Gastroesophageal sphincter (tissue), 4 donors: ENCODE results near the gene RPS24. TPM values are rescaled to one million over a fixed set of nuclear protein-coding genes. Genes with fewer than 3 reads are reported as not detected.

ENCODE experiments used
- ATAC-seq: fragments of 150-250 bp; one replicate; pipeline ENCODE4 v1.9.1; 2016; ENCODE audit warnings: mild to moderate bottlenecking, moderate library complexity
- H3K27ac ChIP-seq, 4 donors: fragments of 200-600 bp; sonication (generic) in 3 of 4; 1 replicate in 3 of 4; 2 replicates in 1 of 4; pipeline ENCODE4 v1.5.1; 2016 to 2019
- H3K27me3 ChIP-seq: fragments of 200-600 bp; sonication (generic); one replicate; pipeline ENCODE4 v1.5.1; 2019
- H3K36me3 ChIP-seq, 2 donors: fragments of 200-600 bp; sonication (generic); one replicate each; pipeline ENCODE4 v1.5.1; 2019; ENCODE audit warnings: control low read depth in 1 of 2
- H3K4me1 ChIP-seq, 3 donors: fragments of 200-600 bp; sonication (generic); 1 replicate in 2 of 3; 2 replicates in 1 of 3; pipeline ENCODE4 v1.5.1; 2016 to 2019; ENCODE audit warnings: control low read depth in 2 of 3
- H3K4me3 ChIP-seq, 2 donors: fragments of 200-600 bp; sonication (generic); one replicate each; pipeline ENCODE4 v1.5.1; 2019; ENCODE audit warnings: mild to moderate bottlenecking in 1 of 2, moderate library complexity in 1 of 2
- H3K9me3 ChIP-seq, 3 donors: fragments of 200-600 bp; sonication (generic); one replicate each; pipeline ENCODE4 v1.5.1; 2017 to 2019; ENCODE audit warnings: control low read depth in 2 of 3
- CTCF ChIP-seq, 4 experiments: fragments of 200-600 bp in 2 of 4; fragments of 450-650 bp in 2 of 4; sonication (generic) in 1 of 4; IDR thresholded peaks; one replicate each; pipeline ENCODE4 v1.5.1; 2017 to 2019; ENCODE audit warnings: antibody characterized with exemption in 4 of 4, mild to moderate bottlenecking in 2 of 4, moderate library complexity in 2 of 4
- EP300 ChIP-seq: sonication (generic); formaldehyde crosslinking; IDR thresholded peaks from one replicate; pipeline ENCODE4 v1.6.1; 2017; ENCODE audit warnings: antibody characterized with exemption, mild to moderate bottlenecking
- POLR2A ChIP-seq, 2 donors: fragments of 450-650 bp; IDR thresholded peaks; one replicate each; pipeline ENCODE4 v1.6.1; 2017; ENCODE audit warnings: antibody characterized with exemption in 2 of 2, mild to moderate bottlenecking in 2 of 2, moderate library complexity in 1 of 2
- POLR2AphosphoS5 ChIP-seq: sonication (generic); formaldehyde crosslinking; IDR thresholded peaks from one replicate; pipeline ENCODE4 v1.6.1; 2017; ENCODE audit warnings: antibody characterized with exemption
- WGBS, 2 donors: methylation state at CpG; one replicate each; pipeline ENCODE4 v1.1.5; 2018; ENCODE audit warnings: low coverage in 1 of 2; 5-methylcytosine and 5-hydroxymethylcytosine counted together
- total RNA-seq, 4 donors: library from RNA; depleted of rRNA; stranded (reverse); fragments of >200 nt; gene quantifications; one replicate each; pipeline ENCODE4 v1.1.0, GENCODE V29; 2016

Gene RPS24
- total RNA-seq, 4 donors from 2014 or later = 1,244 to 3,223 (median 2,309) TPM

DNA sequence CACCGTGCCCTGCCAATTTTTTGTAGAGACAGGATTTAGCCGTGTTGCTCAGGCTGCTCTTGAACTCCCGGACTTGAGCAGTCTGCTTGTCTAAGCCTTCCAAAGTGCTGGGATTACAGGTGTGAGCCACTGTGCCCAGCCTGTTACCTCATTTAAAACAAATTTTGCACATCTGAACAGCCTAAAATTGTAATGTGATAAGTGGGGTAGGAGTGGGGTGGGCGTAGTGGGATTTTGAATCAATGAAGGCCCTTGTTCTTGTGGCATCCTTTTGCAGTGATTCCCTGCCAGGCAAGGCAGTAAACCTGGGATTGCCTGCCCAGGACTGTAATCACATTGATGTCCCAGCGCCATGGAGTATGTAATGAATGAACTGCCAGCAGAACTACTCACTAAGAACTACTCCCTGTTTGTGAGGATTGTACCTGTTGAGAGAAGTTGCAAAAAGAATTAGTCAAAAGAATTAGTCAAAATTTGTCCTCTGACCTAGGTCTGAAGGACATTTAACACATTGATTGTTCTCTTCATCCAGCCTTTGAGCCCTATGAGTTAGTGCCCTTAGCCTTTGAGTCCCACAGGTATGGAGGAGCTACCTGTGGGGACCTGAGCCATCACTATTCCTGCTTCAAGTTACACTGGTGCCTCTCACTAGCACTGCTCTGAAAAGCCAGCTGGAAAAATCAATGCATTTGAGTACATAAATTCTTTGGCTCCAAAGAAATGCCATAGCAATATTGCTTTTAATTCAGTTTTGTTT, 5.3 kb downstream of the RPS24 start:
- Histone ChIP-seq H3K4me3 (no peak overlapping the region), H3K27me3 (no peaks in the 10 kb centered on the region), H3K36me3 (peaks cover 0 to 85% of the 10 kb centered on the region in 2 donors), H3K4me1 (peaks cover 4 to 63% (median 7%) of the 10 kb centered on the region in 3 donors), H3K9me3 (no peaks in the 10 kb centered on the region), H3K27ac (no peak overlapping the region)
- no peak for ATAC-seq
- WGBS, 2 donors = 64 to 100% methylated on average over 1 to 4 of the region's 5 CpGs
- TF ChIP-seq POLR2A (IDR thresholded peaks at IDR 0.05) (no peak), CTCF (IDR thresholded peaks at IDR 0.05) (no peak), POLR2AphosphoS5 (no peak), EP300 (no peak)

DNA sequence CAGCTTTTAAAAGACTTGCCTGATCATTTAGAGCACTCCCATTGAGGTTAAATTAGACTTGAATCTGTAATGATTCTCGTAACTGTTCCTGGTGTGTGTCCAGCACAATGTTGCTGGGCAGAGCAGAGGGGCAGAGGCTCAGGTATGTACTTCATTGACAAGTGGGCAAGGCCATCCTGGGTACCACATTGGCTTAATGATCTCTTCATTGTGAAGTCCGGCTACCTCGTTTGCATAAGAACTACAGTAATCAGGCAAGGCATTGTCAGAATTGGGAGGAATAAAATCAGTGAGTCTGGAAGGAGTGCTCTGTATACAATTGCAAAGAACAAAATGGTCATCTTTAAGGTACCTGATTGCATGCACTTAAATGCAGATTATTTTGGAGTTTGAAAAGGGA, 6.1 kb downstream of the RPS24 start:
- WGBS, 2 donors = 71% methylated on average over 1 of the region's 3 CpGs; no CpG with 5 or more reads in 1 of the 2 donors
- ATAC-seq = no peak
- Histone ChIP-seq H3K9me3 (no peaks in the 10 kb centered on the region), H3K36me3 (peaks cover 0 to 85% of the 10 kb centered on the region in 2 donors), H3K4me3 (no peak overlapping the region), H3K27ac (no peak overlapping the region), H3K27me3 (no peaks in the 10 kb centered on the region), H3K4me1 (peaks cover 4 to 65% (median 4%) of the 10 kb centered on the region in 3 donors)
- TF ChIP-seq POLR2AphosphoS5 (no peak), POLR2A (IDR thresholded peaks at IDR 0.05) (no peak), CTCF (IDR thresholded peaks at IDR 0.05) (no peak), EP300 (no peak)

DNA sequence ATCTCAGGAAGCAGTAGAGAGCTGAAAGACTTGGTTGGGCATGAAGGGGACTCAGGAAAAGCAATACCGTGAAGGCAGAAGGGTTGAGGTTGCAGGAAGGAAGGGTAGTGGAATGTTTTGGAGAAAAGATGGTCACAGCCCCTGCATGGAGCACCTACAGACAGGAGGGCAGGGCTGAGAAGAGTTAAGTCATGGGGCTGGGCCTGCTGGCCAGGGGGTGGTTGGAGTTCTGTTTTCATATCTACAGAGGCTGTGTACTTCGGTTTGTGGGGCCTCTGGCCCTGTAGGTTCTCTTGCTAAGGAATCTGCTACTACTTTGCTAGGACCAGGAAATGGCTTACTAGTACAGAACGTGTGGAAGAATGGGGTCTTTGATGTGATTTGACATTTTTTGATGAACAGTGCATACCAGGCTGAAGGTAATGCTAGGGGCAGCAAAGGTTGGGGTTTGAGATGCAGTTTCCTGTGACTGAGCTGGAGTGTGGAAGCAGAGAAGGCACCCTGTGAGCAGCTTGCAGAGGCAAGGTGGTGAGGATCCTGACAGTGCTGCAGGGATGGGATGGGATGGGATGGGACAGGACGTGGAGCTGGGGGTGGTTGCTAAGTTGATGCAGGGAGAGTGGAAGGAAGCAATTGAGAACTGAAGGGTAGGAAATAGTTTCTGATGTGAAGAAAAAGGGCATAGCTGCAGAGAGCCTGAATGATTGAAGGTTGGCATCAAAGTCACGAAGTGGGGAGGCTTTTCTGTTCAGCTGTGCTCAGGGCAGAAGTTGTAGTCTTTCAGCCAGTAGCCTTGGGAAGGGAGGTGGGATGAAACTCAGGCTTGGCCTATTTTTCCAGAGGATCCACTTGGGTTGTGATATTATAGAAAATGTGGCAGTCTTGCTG, 7.8 kb downstream of the RPS24 start:
- no peak for ATAC-seq
- Histone ChIP-seq H3K4me1 (peaks cover 0 to 50% (median 0%) of the 10 kb centered on the region in 3 donors), H3K4me3 (no peak overlapping the region), H3K36me3 (peaks cover 0 to 70% of the 10 kb centered on the region in 2 donors), H3K9me3 (no peaks in the 10 kb centered on the region), H3K27ac (no peak overlapping the region), H3K27me3 (no peaks in the 10 kb centered on the region)
- no peak for TF ChIP-seq POLR2AphosphoS5
- no peak for TF ChIP-seq POLR2A (IDR thresholded peaks at IDR 0.05)
- no peak for TF ChIP-seq EP300
- no peak for TF ChIP-seq CTCF (IDR thresholded peaks at IDR 0.05)
- WGBS, 2 donors = 54 to 72% methylated on average over 3 to 5 of the region's 5 CpGs

- 42 to 84% methylated on average over 2 of the region's 2 CpGs for WGBS, 2 donors
- no peak for TF ChIP-seq POLR2AphosphoS5
- TF ChIP-seq POLR2A (IDR thresholded peaks at IDR 0.05) = no peak
- no peak for TF ChIP-seq EP300
- no peak for TF ChIP-seq CTCF (IDR thresholded peaks at IDR 0.05)
- ATAC-seq = no peak
These were observed 8.5 kb downstream of the RPS24 start for GRCh38 chr10:78042058-78042751.

More at GRCh38 chr10:78042058-78042751, 8.5 kb downstream of the RPS24 start:
- Histone ChIP-seq H3K27me3 (no peaks in the 10 kb centered on the region), H3K27ac (no peak overlapping the region), H3K4me1 (peaks cover 0 to 46% (median 0%) of the 10 kb centered on the region in 3 donors), H3K4me3 (no peak overlapping the region), H3K9me3 (no peaks in the 10 kb centered on the region), H3K36me3 (peaks cover 0 to 62% of the 10 kb centered on the region in 2 donors)
